Right atrium auricular region (tissue), 2 donors: ENCODE data around the gene CACTIN. TPM values are rescaled to one million over a fixed set of nuclear protein-coding genes. Genes with fewer than 3 reads are reported as not detected.

ENCODE experiments used
- DNase-seq: peaks from one replicate; pipeline ENCODE4 v3.0.0-alpha.2; 2019; ENCODE audit warnings: low spot score
- H3K27ac ChIP-seq, 2 donors: fragments of 200-600 bp; sonication (generic); 1 replicate in 1 of 2; 2 replicates in 1 of 2; pipeline ENCODE4 v1.5.1; 2016 to 2019
- H3K27me3 ChIP-seq, 2 donors: fragments of 200-600 bp; sonication (generic); one replicate each; pipeline versions ENCODE4 v1.5.1 to v1.6.0; 2017 to 2019
- H3K36me3 ChIP-seq: fragments of 200-600 bp; sonication (generic); one replicate; pipeline ENCODE4 v1.5.1; 2016
- H3K4me1 ChIP-seq, 2 donors: fragments of 200-600 bp; sonication (generic); one replicate each; pipeline versions ENCODE4 v1.5.1 to v1.6.0; 2017 to 2019
- H3K4me3 ChIP-seq, 2 donors: fragments of 200-600 bp; sonication (generic); 1 replicate in 1 of 2; 2 replicates in 1 of 2; pipeline ENCODE4 v1.5.1; 2017 to 2019; ENCODE audit warnings: mild to moderate bottlenecking in 1 of 2, moderate library complexity in 1 of 2
- H3K9me3 ChIP-seq, 2 donors: fragments of 200-600 bp; sonication (generic); one replicate each; pipeline ENCODE4 v1.5.1; 2019
- CTCF ChIP-seq, 2 donors: fragments of 200-600 bp; sonication (generic); IDR thresholded peaks; one replicate each; pipeline ENCODE4 v1.5.1; 2019; ENCODE audit warnings: antibody characterized with exemption in 2 of 2
- total RNA-seq, 2 donors: library from RNA; depleted of rRNA; stranded (reverse); fragments of >200 nt; gene quantifications; one replicate each; pipeline ENCODE4 v1.1.0, GENCODE V29; 2016

The CACTIN gene
- total RNA-seq, 2 donors from 2014 or later = 11.2 to 22.8 TPM

DNA sequence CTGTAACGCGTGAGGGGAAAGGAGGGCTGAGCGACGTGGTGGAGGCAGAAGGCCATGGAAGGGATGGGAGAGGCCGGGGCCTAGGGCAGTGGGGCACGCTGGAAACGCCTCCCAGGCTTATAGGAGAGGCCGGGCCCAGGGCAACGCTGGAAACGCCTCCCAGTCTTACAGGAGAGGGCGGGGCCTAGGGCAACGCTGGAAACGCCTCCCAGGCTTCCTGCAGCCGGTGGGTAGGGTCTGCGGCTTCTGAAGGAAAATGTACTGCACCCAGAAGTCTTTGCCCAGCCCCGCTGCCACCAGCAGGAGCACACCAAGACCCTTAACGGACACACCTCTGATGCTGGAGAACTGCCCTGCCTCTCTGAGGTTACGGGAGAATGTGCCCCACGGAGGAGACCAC lies 9.1 kb downstream of the CACTIN start:
- H3K4me1 ChIP-seq = peaks cover 0 to 13% of the 10 kb centered on the region in 2 donors
- H3K27me3 ChIP-seq = no peaks in the 10 kb centered on the region
- peak overlapping the region in 1 of 2 donors; percentile 15 for H3K4me3 ChIP-seq
- peak overlapping the region in 1 of 2 donors; percentile 35 for H3K27ac ChIP-seq
- TF ChIP-seq CTCF (IDR thresholded peaks at IDR 0.05) = no peak
- H3K9me3 ChIP-seq = no peaks in the 10 kb centered on the region
- peaks cover 34% of the 10 kb centered on the region for H3K36me3 ChIP-seq
- no peak for DNase-seq

GRCh38 chr19:3615524-3616135 lies 11.0 kb downstream of the CACTIN start:
- no peak for TF ChIP-seq CTCF (IDR thresholded peaks at IDR 0.05)
- DNase-seq = no peak
- Histone ChIP-seq H3K9me3 (no peaks in the 10 kb centered on the region), H3K4me3 (no peak overlapping the region), H3K27me3 (no peaks in the 10 kb centered on the region), H3K27ac (no peak overlapping the region), H3K36me3 (peaks cover 41% of the 10 kb centered on the region), H3K4me1 (peaks cover 0 to 15% of the 10 kb centered on the region in 2 donors)

DNA sequence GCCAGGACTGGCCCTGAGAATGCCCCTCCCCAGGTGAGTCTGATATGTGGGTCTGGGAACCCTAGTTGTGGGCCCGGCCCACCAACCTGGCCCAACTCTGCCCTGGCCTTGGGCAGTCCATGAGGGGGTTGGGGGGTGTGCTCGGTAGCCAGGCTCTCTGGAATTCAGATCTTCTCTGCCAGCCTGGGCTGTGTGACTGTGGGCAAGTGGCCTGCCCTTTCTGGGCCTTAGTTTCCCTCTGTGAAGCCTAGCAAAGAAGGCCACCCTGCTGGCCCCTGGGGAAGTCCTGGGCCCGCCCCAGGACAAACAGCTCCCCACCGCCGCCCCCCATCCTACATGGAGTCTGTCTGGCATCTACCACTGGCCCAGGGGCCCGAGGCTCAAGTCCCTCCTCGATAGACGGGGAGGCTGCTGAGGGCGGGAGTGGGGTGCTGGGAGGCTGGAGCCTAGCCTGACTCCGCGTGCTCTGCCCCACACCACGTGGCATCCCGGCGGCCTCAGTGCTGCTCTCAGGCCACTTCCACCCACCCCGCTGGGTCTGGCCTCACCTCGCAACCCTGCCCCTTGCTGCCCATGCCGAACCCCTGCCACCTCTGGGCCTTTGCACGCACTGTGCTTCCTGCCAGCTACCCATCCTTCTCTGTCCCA lies 11.6 kb downstream of the CACTIN start:
- TF ChIP-seq CTCF (IDR thresholded peaks at IDR 0.05) = no peak
- Histone ChIP-seq H3K27me3 (no peaks in the 10 kb centered on the region), H3K36me3 (peaks cover 41% of the 10 kb centered on the region), H3K27ac (no peak overlapping the region), H3K4me3 (no peak overlapping the region), H3K9me3 (no peaks in the 10 kb centered on the region), H3K4me1 (peaks cover 0 to 22% of the 10 kb centered on the region in 2 donors)
- no peak for DNase-seq

GRCh38 chr19:3613818-3614661 lies 12.6 kb downstream of the CACTIN start:
- Histone ChIP-seq H3K9me3 (no peaks in the 10 kb centered on the region), H3K36me3 (peaks cover 36% of the 10 kb centered on the region), H3K27ac (no peak overlapping the region), H3K27me3 (no peaks in the 10 kb centered on the region), H3K4me1 (peaks cover 0 to 30% of the 10 kb centered on the region in 2 donors), H3K4me3 (no peak overlapping the region)
- DNase-seq = no peak
- TF ChIP-seq CTCF (IDR thresholded peaks at IDR 0.05) = no peak

GRCh38 chr19:3612901-3613741 lies 13.5 kb downstream of the CACTIN start:
- H3K27me3 ChIP-seq = no peaks in the 10 kb centered on the region
- H3K4me3 ChIP-seq = no peak overlapping the region
- DNase-seq = no peak
- peaks cover 0 to 33% of the 10 kb centered on the region in 2 donors for H3K4me1 ChIP-seq
- no peak for TF ChIP-seq CTCF (IDR thresholded peaks at IDR 0.05)
- no peak overlapping the region for H3K27ac ChIP-seq
- H3K9me3 ChIP-seq = no peaks in the 10 kb centered on the region
- peaks cover 30% of the 10 kb centered on the region for H3K36me3 ChIP-seq
